IMR-90 (cell line): ENCODE measurements around the gene PDGFD. TPM values are rescaled to one million over a fixed set of nuclear protein-coding genes. Genes with fewer than 3 reads are reported as not detected.

Experiments
- ATAC-seq: fragments of 200-7000 bp; cut with Tn5 transposase; 2 replicates; pipeline ENCODE4 v1.9.1; 2020; ENCODE audit warnings: low read depth, mild to moderate bottlenecking, moderate library complexity
- BruUV-seq: library from RNA; stranded (reverse); fragments of 400-500 nt; replicated peaks from 2 replicates; lab custom pipeline; 2021; lab: Mats Ljungman, UMichigan
- CTCF ChIA-PET: fragments of 300-600 bp; formaldehyde crosslinking; extraction: SDS; loops from one replicate; lab custom pipeline; 2021; ENCODE audit warnings: antibody characterized with exemption; lab: Yijun Ruan, JAX
- POLR2A ChIA-PET: fragments of 300-600 bp; sonication (Branson Sonifier 250); formaldehyde crosslinking; loops from one replicate; lab custom pipeline; 2022; ENCODE audit warnings: antibody characterized with exemption; ENCODE audit not compliant: unreplicated experiment; lab: Charles Lee
- DNase-seq: peaks from one replicate; pipeline ENCODE4 v3.0.0; 2013
- H2AFZ ChIP-seq: replicated peaks from 2 replicates; pipeline ENCODE3; 2013; ENCODE audit warnings: low read length, mild to moderate bottlenecking; ENCODE audit not compliant: poor library complexity
- H2AK5ac ChIP-seq: 2 replicates; pipeline ENCODE4 v1.6.1; 2013; ENCODE audit warnings: low read depth, low read length, inconsistent platforms
- H2AK9ac ChIP-seq: replicated peaks from 2 replicates; pipeline ENCODE3; 2013; ENCODE audit warnings: mild to moderate bottlenecking, low read depth, low read length, moderate library complexity; ENCODE audit not compliant: poor library complexity
- H2BK120ac ChIP-seq: 2 replicates; pipeline ENCODE4 v1.6.1; 2013; ENCODE audit warnings: low read depth, low read length, inconsistent platforms
- H2BK15ac ChIP-seq: 3 replicates; pipeline ENCODE4 v1.6.1; 2013; ENCODE audit warnings: low read depth, low read length, inconsistent platforms
- H2BK20ac ChIP-seq: 2 replicates; pipeline ENCODE4 v1.6.1; 2013; ENCODE audit warnings: low read depth, mild to moderate bottlenecking, inconsistent platforms, low read length, moderate library complexity
- H2BK5ac ChIP-seq: 2 replicates; pipeline ENCODE4 v1.6.1; 2013; ENCODE audit warnings: mild to moderate bottlenecking, low read depth, low read length, inconsistent platforms; ENCODE audit not compliant: poor library complexity, severe bottlenecking
- H3K14ac ChIP-seq: replicated peaks from 2 replicates; pipeline ENCODE4 v1.6.1; 2013; ENCODE audit warnings: low read depth, low read length, inconsistent platforms
- H3K18ac ChIP-seq: 2 replicates; pipeline ENCODE4 v1.6.1; 2013; ENCODE audit warnings: low read depth, low read length, control low read depth
- H3K23ac ChIP-seq: 2 replicates; pipeline ENCODE4 v1.6.1; 2013; ENCODE audit warnings: low read depth, low read length, inconsistent platforms
- H3K27ac ChIP-seq: 2 replicates; pipeline ENCODE4 v1.5.1; 2013; ENCODE audit warnings: mild to moderate bottlenecking, control low read depth, low read length; ENCODE audit not compliant: insufficient read depth
- H3K27me3 ChIP-seq: 2 replicates; pipeline ENCODE4 v1.6.1; 2013; ENCODE audit warnings: low read length; ENCODE audit not compliant: control insufficient read depth, insufficient read depth
- H3K36me3 ChIP-seq: 2 replicates; pipeline ENCODE4 v1.6.1; 2013; ENCODE audit warnings: low read length, mixed read lengths; ENCODE audit not compliant: control insufficient read depth, insufficient read depth
- H3K4ac ChIP-seq: 2 replicates; pipeline ENCODE4 v1.6.1; 2013; ENCODE audit warnings: low read depth, low read length, inconsistent platforms
- H3K4me1 ChIP-seq: 2 replicates; pipeline ENCODE4 v1.6.1; 2013; ENCODE audit warnings: low read length, mixed read lengths; ENCODE audit not compliant: control insufficient read depth, insufficient read depth
- H3K4me2 ChIP-seq: 2 replicates; pipeline ENCODE4 v1.6.1; 2013; ENCODE audit warnings: low read depth, mild to moderate bottlenecking, control low read depth, low read length, moderate library complexity
- H3K4me3 ChIP-seq: 2 replicates; pipeline ENCODE4 v1.5.1; 2013; ENCODE audit warnings: low read depth, mild to moderate bottlenecking, control low read depth, low read length, moderate library complexity; ENCODE audit not compliant: insufficient read depth
- H3K56ac ChIP-seq: 2 replicates; pipeline ENCODE4 v1.6.1; 2013; ENCODE audit warnings: low read length, inconsistent platforms; ENCODE audit not compliant: insufficient read depth; ENCODE audit errors: extremely low read depth
- H3K79me1 ChIP-seq, 2 experiments: 2 replicates each; pipeline ENCODE4 v1.6.1; 2013; ENCODE audit warnings: low read length in 2 of 2, inconsistent platforms in 1 of 2, low read depth in 1 of 2
- H3K9ac ChIP-seq: 2 replicates; pipeline ENCODE4 v1.6.1; 2013; ENCODE audit warnings: low read depth, low read length, control low read depth
- H3K9me1 ChIP-seq: 2 replicates; pipeline ENCODE4 v1.6.1; 2013; ENCODE audit warnings: low read length, inconsistent platforms; ENCODE audit not compliant: insufficient read depth
- H3K9me3 ChIP-seq: 2 replicates; pipeline ENCODE4 v1.6.1; 2013; ENCODE audit warnings: low read length; ENCODE audit not compliant: control insufficient read depth, insufficient read depth
- H4K20me1 ChIP-seq: 2 replicates; pipeline ENCODE4 v1.6.1; 2013; ENCODE audit warnings: low read length, inconsistent platforms; ENCODE audit not compliant: insufficient read depth
- H4K5ac ChIP-seq: 2 replicates; pipeline ENCODE4 v1.6.1; 2013; ENCODE audit warnings: mild to moderate bottlenecking, low read depth, low read length, control low read depth
- H4K8ac ChIP-seq, 2 experiments: 2 replicates each; pipeline ENCODE4 v1.6.1; 2013; ENCODE audit warnings: low read depth in 2 of 2, low read length in 2 of 2, control low read depth in 1 of 2, inconsistent platforms in 1 of 2
- H4K91ac ChIP-seq: 2 replicates; pipeline ENCODE4 v1.6.1; 2013; ENCODE audit warnings: low read depth, low read length, inconsistent platforms; ENCODE audit not compliant: insufficient read depth
- MAFK ChIP-seq: IDR thresholded peaks from 2 replicates; pipeline ENCODE4 v1.6.1; 2012; ENCODE audit warnings: low read depth, low read length, improper control_type of control experiment
- NFE2L2 ChIP-seq: fragments of 150-350 bp; IDR thresholded peaks from 2 replicates; pipeline ENCODE4 v1.6.1; 2016; ENCODE audit warnings: low read depth, mild to moderate bottlenecking, low read length
- WGBS, 2 experiments: methylation state at CpG; one replicate each; pipeline versions ENCODE4 v1.1.5 to v1.1.7; 2013; ENCODE audit warnings: missing lambda C conversion rate in 2 of 2; ENCODE audit not compliant: insufficient read length in 1 of 2; ENCODE audit errors: extremely low coverage in 2 of 2; 5-methylcytosine and 5-hydroxymethylcytosine counted together
- dilution Hi-C: fragments of 300-500 bp; cut with HindIII; formaldehyde crosslinking; loops from one replicate; pipeline ENCODE4 v1.14.3; 2018; ENCODE audit warnings: low sequenced_read_pairs; ENCODE audit not compliant: unreplicated experiment
- in situ Hi-C: fragments of 300-500 bp; cut with MboI; formaldehyde crosslinking; loops from 3 replicates; pipeline ENCODE4 v1.14.3; 2019; ENCODE audit warnings: low sequenced_read_pairs, inconsistent platforms, mixed read lengths
- intact Hi-C: fragments of 100-400 bp; cut with micrococcal nuclease; formaldehyde crosslinking; loops from 2 replicates; pipeline ENCODE4 v1.10.0; 2022
- polyA plus RNA-seq, 3 experiments: library from polyadenylated mRNA; depleted of rRNA; stranded (reverse); fragments of >200 nt; gene quantifications; 2 replicates each; pipeline ENCODE4 v1.2.3, GENCODE V29; 2012; ENCODE audit warnings: low replicate concordance in 1 of 3
- total RNA-seq: library from RNA; depleted of rRNA; stranded (reverse); fragments of >200 nt; gene quantifications from 2 replicates; pipeline ENCODE4 v1.2.3, GENCODE V29; 2012

PDGFD gene
- total and polyA plus RNA-seq, 2 of the 4 experiments (the other 2 are of a cell fraction) = 2.1 to 3.0 TPM

- Histone ChIP-seq H3K79me1 (no peaks in the 10 kb centered on the region), H2AFZ (no peak overlapping the region), H3K4me1 (peaks cover 11% of the 10 kb centered on the region), H4K20me1 (no peaks in the 10 kb centered on the region), H4K8ac (peak overlapping the region; percentile 24 to 84; a peak in 2 of 4 replicates), H3K14ac (peak overlapping the region; percentile 74), H2BK120ac (peak overlapping the region; percentile 88), H3K18ac (peak overlapping the region; percentile 96), H2BK5ac (peak overlapping the region; percentile 53), H3K9me3 (no peaks in the 10 kb centered on the region), H3K27me3 (no peaks in the 10 kb centered on the region; the same call in 1 of the 2 replicates), H3K9me1 (no peaks in the 10 kb centered on the region), H3K4ac (peak overlapping the region; percentile 83), H3K4me3 (no peak overlapping the region), H4K91ac (peak overlapping the region; percentile 77), H2AK9ac (no peak overlapping the region), H2AK5ac (peak overlapping the region; percentile 27; the same call in 1 of the 2 replicates), H3K9ac (no peak overlapping the region), H2BK20ac (peak overlapping the region; percentile 73), H4K5ac (peak overlapping the region; percentile 94), H2BK15ac (peak overlapping the region; percentile 85; the same call in 2 of the 3 replicates), H3K56ac (peak overlapping the region; percentile 53; the same call in 1 of the 2 replicates), H3K23ac (no peak overlapping the region), H3K27ac (peak overlapping the region; percentile 92; the same call in 1 of the 2 replicates), H3K36me3 (no peaks in the 10 kb centered on the region), H3K4me2 (peak overlapping the region; percentile 20)
- no TSS peak for BruUV-seq
- ChIA-PET CTCF (interaction anchor here (1.0 to 1.5 kb wide), 3 partner anchors 9 to 417 kb away, joined by 3 to 6 read pairs (median 3); partner anchors contain the start of gene PDGFD), POLR2A (no interaction called here)
- 77% methylated on average over 2 of the region's 9 CpGs; no CpG with 5 or more reads in 1 of the 2 experiments for WGBS, 2 experiments
- ATAC-seq = peak; percentile 81
- dilution Hi-C loops = no loop called here
- TF ChIP-seq MAFK (peak; percentile 80), NFE2L2 (no peak)
- in situ Hi-C loops = no loop called here
- peak; percentile 17 for DNase-seq
- intact Hi-C loops = no loop called here
These were observed 176.0 kb downstream of the PDGFD start for GRCh38 chr11:103987629-103988594.
